ENCODE results near the gene CENPQ.

The CENPQ gene

GRCh38 chr6:49541210-49541724 lies 78.1 kb downstream of the CENPQ start:
- no peak for DNase-seq

- no peak for DNase-seq
These were observed 78.8 kb downstream of the CENPQ start for GRCh38 chr6:49541936-49542335.
